SK-N-SH treated with all-trans-retinoic acid at 6 μM for 48 hours (cell line): Measurements from ENCODE around the gene SDF4.
A peak's percentile ranks its signal among the peaks of the same experiment; 100 is the strongest.

ENCODE experiments used
- ATAC-seq: fragments of 200-7000 bp; cut with Tn5 transposase; 3 replicates; pipeline ENCODE4 v1.9.1; 2020; ENCODE audit warnings: mild to moderate bottlenecking, moderate library complexity
- BACH2 ChIP-seq: fragments of 250-450 bp; sonication (Bioruptor Pico); IDR thresholded peaks from 2 replicates; pipeline ENCODE4 v1.9.0; 2021; ENCODE audit warnings: mild to moderate bottlenecking, borderline replicate concordance
- CREB5 ChIP-seq: fragments of 250-450 bp; sonication (Bioruptor Pico); IDR thresholded peaks from 2 replicates; pipeline ENCODE4 v1.5.1; 2020; ENCODE audit warnings: low read depth, mild to moderate bottlenecking, moderate library complexity
- CSRNP3 ChIP-seq: fragments of 250-450 bp; sonication (Bioruptor Pico); IDR thresholded peaks from 2 replicates; pipeline ENCODE4 v1.5.1; 2021; ENCODE audit warnings: mild to moderate bottlenecking, moderate library complexity
- GLIS3 ChIP-seq: fragments of 250-450 bp; sonication (Bioruptor Pico); IDR thresholded peaks from 2 replicates; pipeline ENCODE4 v1.5.0; 2020; ENCODE audit warnings: mild to moderate bottlenecking, moderate library complexity
- OSR1 ChIP-seq: fragments of 250-450 bp; sonication (Bioruptor Pico); IDR thresholded peaks from 2 replicates; pipeline ENCODE4 v1.8.0; 2022; ENCODE audit warnings: moderate library complexity, mild to moderate bottlenecking, inconsistent platforms
- PATZ1 ChIP-seq: fragments of 250-450 bp; sonication (Bioruptor Pico); IDR thresholded peaks from 2 replicates; pipeline ENCODE4 v1.8.0; 2020; ENCODE audit warnings: mild to moderate bottlenecking, moderate library complexity, borderline replicate concordance
- PPARA ChIP-seq: fragments of 250-450 bp; sonication (Bioruptor Pico); IDR thresholded peaks from 2 replicates; pipeline ENCODE4 v1.5.0; 2020; ENCODE audit warnings: mild to moderate bottlenecking, borderline replicate concordance
- RARB ChIP-seq: fragments of 250-450 bp; sonication (Bioruptor Pico); IDR thresholded peaks from 2 replicates; pipeline ENCODE4 v1.8.0; 2021; ENCODE audit warnings: mild to moderate bottlenecking, moderate library complexity
- TOX ChIP-seq: fragments of 250-450 bp; sonication (Bioruptor Pico); IDR thresholded peaks from 2 replicates; pipeline ENCODE4 v1.8.0; 2021; ENCODE audit warnings: mild to moderate bottlenecking, moderate library complexity, borderline replicate concordance
- TSHZ2 ChIP-seq: fragments of 250-450 bp; sonication (Bioruptor Pico); IDR thresholded peaks from 2 replicates; pipeline ENCODE4 v1.5.0; 2020; ENCODE audit warnings: mild to moderate bottlenecking, moderate library complexity
- ZC3H10 ChIP-seq: fragments of 250-450 bp; sonication (Bioruptor Pico); IDR thresholded peaks from 2 replicates; pipeline ENCODE4 v1.5.1; 2021; ENCODE audit warnings: mild to moderate bottlenecking, moderate library complexity
- ZFP3 ChIP-seq: fragments of 250-450 bp; sonication (Bioruptor Pico); IDR thresholded peaks from 2 replicates; pipeline ENCODE4 v1.5.0; 2020; ENCODE audit warnings: mild to moderate bottlenecking, moderate library complexity
- ZFP30 ChIP-seq: fragments of 450-650 bp; formaldehyde crosslinking; IDR thresholded peaks from 2 replicates; pipeline ENCODE4 v1.5.0; 2022; ENCODE audit warnings: mild to moderate bottlenecking, moderate library complexity
- ZNF565 ChIP-seq: fragments of 450-650 bp; formaldehyde crosslinking; conservative IDR thresholded peaks from 2 replicates; pipeline ENCODE4 v1.5.0; 2020; ENCODE audit warnings: low read depth, mild to moderate bottlenecking, moderate library complexity
- ZNF70 ChIP-seq: fragments of 450-650 bp; formaldehyde crosslinking; IDR thresholded peaks from 2 replicates; pipeline ENCODE4 v1.5.0; 2020; ENCODE audit warnings: mild to moderate bottlenecking, moderate library complexity
- ZNF8 ChIP-seq: fragments of 450-650 bp; formaldehyde crosslinking; IDR thresholded peaks from 2 replicates; pipeline ENCODE4 v1.5.0; 2020; ENCODE audit warnings: mild to moderate bottlenecking, moderate library complexity

SDF4 gene

GRCh38 chr1:1231400-1232207, at the start of gene SDF4:
TSS of gene SDF4 (minus strand) at chr1:1232001. CDS start at chr1:1228772, 3,229 bp downstream.
- ATAC-seq: peak; percentile 95

GRCh38 chr1:1280782-1281481, 49.1 kb upstream of the SDF4 start:
- no peak; the same call in 2 of the 3 replicates for ATAC-seq
- no peak for TF ChIP-seq RARB (CRISPR knock-in tag)
- TF ChIP-seq PPARA (CRISPR knock-in tag): no peak
- no peak for TF ChIP-seq ZFP30 (CRISPR knock-in tag)
- TF ChIP-seq ZNF8 (CRISPR knock-in tag): no peak
- no peak for TF ChIP-seq PATZ1 (CRISPR knock-in tag)
- no peak for TF ChIP-seq TOX (CRISPR knock-in tag)
- TF ChIP-seq ZNF70 (CRISPR knock-in tag): no peak
- no peak for TF ChIP-seq BACH2 (CRISPR knock-in tag)
- no peak for TF ChIP-seq ZC3H10 (CRISPR knock-in tag)
- TF ChIP-seq TSHZ2 (CRISPR knock-in tag): no peak
- TF ChIP-seq CREB5 (CRISPR knock-in tag): no peak
- no peak for TF ChIP-seq OSR1 (CRISPR knock-in tag)
- TF ChIP-seq CSRNP3 (CRISPR knock-in tag): no peak
- no peak for TF ChIP-seq GLIS3 (CRISPR knock-in tag)
- TF ChIP-seq ZNF565: no peak

More at GRCh38 chr1:1231400-1232207, at the start of gene SDF4:
- TF ChIP-seq CREB5 (CRISPR knock-in tag) (no peak), TSHZ2 (CRISPR knock-in tag) (peak; percentile 57; the same call in 1 of the 2 replicates), ZNF565 (no peak), ZFP3 (CRISPR knock-in tag) (peak; percentile 35; the same call in 1 of the 2 replicates)
